ENCODE results near the gene CCL16.
A peak's percentile ranks its signal among the peaks of the same experiment; 100 is the strongest.
"Not testable (repeated sequence)": the region's sequence is repeated elsewhere in the genome, so short reads cannot be mapped to it uniquely, and the experiment has no call there.

CCL16 gene

GRCh38 chr17:36002631-36003030, 21.3 kb upstream of the CCL16 start:
- Histone ChIP-seq H3K4me1 (ENCODE audit: control insufficient read depth, insufficient read depth, low read length) (peaks cover 32% of the 10 kb centered on the region), H3K9ac (ENCODE audit: low read length) (no peak overlapping the region), H3K27me3 (ENCODE audit: control insufficient read depth, insufficient read depth, low read length) (no peaks in the 10 kb centered on the region)

GRCh38 chr17:36001862-36002603, 20.7 kb upstream of the CCL16 start:
- H3K9me3 ChIP-seq (ENCODE audit: control insufficient read depth, low read length) = no peaks in the 10 kb centered on the region
- H3K36me3 ChIP-seq (ENCODE audit: control insufficient read depth, insufficient read depth, low read length) = no peaks in the 10 kb centered on the region
- peaks cover 32% of the 10 kb centered on the region for H3K4me1 ChIP-seq (ENCODE audit: control insufficient read depth, insufficient read depth, low read length)
- no peak overlapping the region for H3K4me3 ChIP-seq (ENCODE audit: low read length)
- H3K27me3 ChIP-seq (ENCODE audit: control insufficient read depth, insufficient read depth, low read length) = no peaks in the 10 kb centered on the region
- peak overlapping the region; percentile 16 for H3K9ac ChIP-seq (ENCODE audit: low read length)

More at GRCh38 chr17:36002631-36003030, 21.3 kb upstream of the CCL16 start:
- no peak overlapping the region for H3K4me3 ChIP-seq (ENCODE audit: low read length)
- no peaks in the 10 kb centered on the region for H3K9me3 ChIP-seq (ENCODE audit: control insufficient read depth, low read length)
- H3K36me3 ChIP-seq (ENCODE audit: control insufficient read depth, insufficient read depth, low read length) = no peaks in the 10 kb centered on the region

- peaks cover 32% of the 10 kb centered on the region for H3K4me1 ChIP-seq (ENCODE audit: control insufficient read depth, insufficient read depth, low read length)
- no peaks in the 10 kb centered on the region for H3K36me3 ChIP-seq (ENCODE audit: control insufficient read depth, insufficient read depth, low read length)
- H3K9ac ChIP-seq (ENCODE audit: low read length) = peak within 1 kb of the TSS; percentile 16
- H3K4me3 ChIP-seq (ENCODE audit: low read length) = no peak within 1 kb of the TSS
- no peaks in the 10 kb centered on the region for H3K27me3 ChIP-seq (ENCODE audit: control insufficient read depth, insufficient read depth, low read length)
- H3K9me3 ChIP-seq (ENCODE audit: control insufficient read depth, low read length) = no peaks in the 10 kb centered on the region
Measured at GRCh38 chr17:36001110-36001771, 19.9 kb upstream of the CCL16 start, which contains the start of gene CCL15. Gene CCL15 (minus strand): TSS chr17:36001553. CDS start chr17:36001492, 61 bp downstream.

- H3K9me3 ChIP-seq (ENCODE audit: control insufficient read depth, low read length) = no peaks in the 10 kb centered on the region
- H3K9ac ChIP-seq (ENCODE audit: low read length) = no peak overlapping the region
- H3K4me3 ChIP-seq (ENCODE audit: low read length) = no peak overlapping the region
- peaks cover 32% of the 10 kb centered on the region for H3K4me1 ChIP-seq (ENCODE audit: control insufficient read depth, insufficient read depth, low read length)
- H3K27me3 ChIP-seq (ENCODE audit: control insufficient read depth, insufficient read depth, low read length) = no peaks in the 10 kb centered on the region
- H3K36me3 ChIP-seq (ENCODE audit: control insufficient read depth, insufficient read depth, low read length) = no peaks in the 10 kb centered on the region
Measured at GRCh38 chr17:36000732-36001109, 19.4 kb upstream of the CCL16 start.

GRCh38 chr17:35998756-35999155, 17.5 kb upstream of the CCL16 start:
- no peaks in the 10 kb centered on the region for H3K36me3 ChIP-seq (ENCODE audit: control insufficient read depth, insufficient read depth, low read length)
- H3K4me3 ChIP-seq (ENCODE audit: low read length) = no peak overlapping the region

GRCh38 chr17:35998018-35998545, 16.8 kb upstream of the CCL16 start:
- H3K4me1 ChIP-seq (ENCODE audit: control insufficient read depth, insufficient read depth, low read length) = peaks cover 22% of the 10 kb centered on the region
- no peaks in the 10 kb centered on the region for H3K9me3 ChIP-seq (ENCODE audit: control insufficient read depth, low read length)
- H3K27me3 ChIP-seq (ENCODE audit: control insufficient read depth, insufficient read depth, low read length) = no peaks in the 10 kb centered on the region
- H3K9ac ChIP-seq (ENCODE audit: low read length) = no peak overlapping the region
- H3K36me3 ChIP-seq (ENCODE audit: control insufficient read depth, insufficient read depth, low read length) = no peaks in the 10 kb centered on the region
- H3K4me3 ChIP-seq (ENCODE audit: low read length) = no peak overlapping the region

More at GRCh38 chr17:35998756-35999155, 17.5 kb upstream of the CCL16 start:
- H3K9ac ChIP-seq (ENCODE audit: low read length) = no peak overlapping the region
- H3K9me3 ChIP-seq (ENCODE audit: control insufficient read depth, low read length) = no peaks in the 10 kb centered on the region
- no peaks in the 10 kb centered on the region for H3K27me3 ChIP-seq (ENCODE audit: control insufficient read depth, insufficient read depth, low read length)
- peaks cover 26% of the 10 kb centered on the region for H3K4me1 ChIP-seq (ENCODE audit: control insufficient read depth, insufficient read depth, low read length)

- not testable (repeated sequence) for H3K9me3 ChIP-seq (ENCODE audit: control insufficient read depth, low read length); H3K27me3 ChIP-seq (ENCODE audit: control insufficient read depth, insufficient read depth, low read length); H3K4me1 ChIP-seq (ENCODE audit: control insufficient read depth, insufficient read depth, low read length); H3K36me3 ChIP-seq (ENCODE audit: control insufficient read depth, insufficient read depth, low read length); H3K9ac ChIP-seq (ENCODE audit: low read length); H3K4me3 ChIP-seq (ENCODE audit: low read length)
Measured at GRCh38 chr17:35995346-35995745, 14.0 kb upstream of the CCL16 start.

DNA sequence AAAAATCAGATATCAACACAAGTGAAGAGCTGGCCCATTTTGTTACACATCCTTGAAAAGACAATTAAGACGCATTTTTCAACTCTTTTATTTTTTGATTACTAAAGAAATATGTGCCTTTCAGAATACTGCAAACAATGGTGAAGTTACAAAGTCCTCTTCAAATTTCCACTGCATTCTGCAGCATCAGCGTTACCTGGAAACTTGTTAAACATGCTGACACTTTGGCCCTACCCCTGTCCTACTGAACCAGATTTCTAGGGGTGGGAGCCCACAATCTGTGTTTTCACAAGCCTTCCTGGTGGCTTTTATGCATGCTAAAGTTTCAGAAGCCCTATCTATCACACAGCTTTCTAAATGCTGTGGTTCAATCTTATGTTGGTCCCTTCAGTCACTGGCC, 9.8 kb upstream of the CCL16 start:
- no peaks in the 10 kb centered on the region for H3K36me3 ChIP-seq (ENCODE audit: control insufficient read depth, insufficient read depth, low read length)
- H3K9ac ChIP-seq (ENCODE audit: low read length) = no peak overlapping the region
- no peaks in the 10 kb centered on the region for H3K9me3 ChIP-seq (ENCODE audit: control insufficient read depth, low read length)
- H3K4me3 ChIP-seq (ENCODE audit: low read length) = no peak overlapping the region
- H3K4me1 ChIP-seq (ENCODE audit: control insufficient read depth, insufficient read depth, low read length) = peaks cover 8% of the 10 kb centered on the region
- H3K27me3 ChIP-seq (ENCODE audit: control insufficient read depth, insufficient read depth, low read length) = no peaks in the 10 kb centered on the region

- peaks cover 8% of the 10 kb centered on the region for H3K4me1 ChIP-seq (ENCODE audit: control insufficient read depth, insufficient read depth, low read length)
- no peak overlapping the region for H3K4me3 ChIP-seq (ENCODE audit: low read length)
- no peaks in the 10 kb centered on the region for H3K9me3 ChIP-seq (ENCODE audit: control insufficient read depth, low read length)
- H3K9ac ChIP-seq (ENCODE audit: low read length) = no peak overlapping the region
- H3K27me3 ChIP-seq (ENCODE audit: control insufficient read depth, insufficient read depth, low read length) = no peaks in the 10 kb centered on the region
- no peaks in the 10 kb centered on the region for H3K36me3 ChIP-seq (ENCODE audit: control insufficient read depth, insufficient read depth, low read length)
Measured at GRCh38 chr17:35988164-35988563, 6.9 kb upstream of the CCL16 start.

GRCh38 chr17:35986643-35987042, 5.3 kb upstream of the CCL16 start, which contains the start of gene CCL14:
Gene CCL14 (minus strand): TSS chr17:35986729. CDS start chr17:35986649, 80 bp downstream.
- Histone ChIP-seq H3K4me1 (ENCODE audit: control insufficient read depth, insufficient read depth, low read length) (peaks cover 8% of the 10 kb centered on the region), H3K27me3 (ENCODE audit: control insufficient read depth, insufficient read depth, low read length) (no peaks in the 10 kb centered on the region), H3K4me3 (ENCODE audit: low read length) (no peak within 1 kb of the TSS), H3K9ac (ENCODE audit: low read length) (no peak within 1 kb of the TSS), H3K9me3 (ENCODE audit: control insufficient read depth, low read length) (no peaks in the 10 kb centered on the region), H3K36me3 (ENCODE audit: control insufficient read depth, insufficient read depth, low read length) (no peaks in the 10 kb centered on the region)

DNA sequence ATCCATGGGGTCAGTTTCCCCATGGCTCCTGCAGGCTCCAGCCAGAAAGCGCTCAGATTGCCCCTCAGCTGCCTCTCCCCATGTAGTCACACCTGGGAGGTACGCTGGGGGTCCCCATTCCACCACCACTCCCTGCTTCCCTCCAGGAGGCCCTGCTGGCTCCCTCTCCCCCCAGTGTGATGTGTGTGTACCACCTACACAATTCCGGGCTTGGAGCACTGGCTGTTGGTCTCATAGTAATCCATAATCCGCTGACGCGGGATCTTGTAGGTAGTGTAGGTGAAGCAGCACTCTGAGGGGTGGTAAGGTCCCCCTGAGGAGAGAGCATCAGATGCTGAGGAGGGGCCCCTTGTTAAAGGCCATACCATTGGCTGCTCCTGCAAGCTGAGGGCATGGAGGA, 2.8 kb upstream of the CCL16 start:
- Histone ChIP-seq H3K9ac (ENCODE audit: low read length) (no peak overlapping the region), H3K4me1 (ENCODE audit: control insufficient read depth, insufficient read depth, low read length) (peaks cover 8% of the 10 kb centered on the region), H3K4me3 (ENCODE audit: low read length) (no peak overlapping the region), H3K27me3 (ENCODE audit: control insufficient read depth, insufficient read depth, low read length) (no peaks in the 10 kb centered on the region), H3K9me3 (ENCODE audit: control insufficient read depth, low read length) (no peaks in the 10 kb centered on the region), H3K36me3 (ENCODE audit: control insufficient read depth, insufficient read depth, low read length) (no peaks in the 10 kb centered on the region)
